ENCODE results near the gene ST6GALNAC4.

DNA sequence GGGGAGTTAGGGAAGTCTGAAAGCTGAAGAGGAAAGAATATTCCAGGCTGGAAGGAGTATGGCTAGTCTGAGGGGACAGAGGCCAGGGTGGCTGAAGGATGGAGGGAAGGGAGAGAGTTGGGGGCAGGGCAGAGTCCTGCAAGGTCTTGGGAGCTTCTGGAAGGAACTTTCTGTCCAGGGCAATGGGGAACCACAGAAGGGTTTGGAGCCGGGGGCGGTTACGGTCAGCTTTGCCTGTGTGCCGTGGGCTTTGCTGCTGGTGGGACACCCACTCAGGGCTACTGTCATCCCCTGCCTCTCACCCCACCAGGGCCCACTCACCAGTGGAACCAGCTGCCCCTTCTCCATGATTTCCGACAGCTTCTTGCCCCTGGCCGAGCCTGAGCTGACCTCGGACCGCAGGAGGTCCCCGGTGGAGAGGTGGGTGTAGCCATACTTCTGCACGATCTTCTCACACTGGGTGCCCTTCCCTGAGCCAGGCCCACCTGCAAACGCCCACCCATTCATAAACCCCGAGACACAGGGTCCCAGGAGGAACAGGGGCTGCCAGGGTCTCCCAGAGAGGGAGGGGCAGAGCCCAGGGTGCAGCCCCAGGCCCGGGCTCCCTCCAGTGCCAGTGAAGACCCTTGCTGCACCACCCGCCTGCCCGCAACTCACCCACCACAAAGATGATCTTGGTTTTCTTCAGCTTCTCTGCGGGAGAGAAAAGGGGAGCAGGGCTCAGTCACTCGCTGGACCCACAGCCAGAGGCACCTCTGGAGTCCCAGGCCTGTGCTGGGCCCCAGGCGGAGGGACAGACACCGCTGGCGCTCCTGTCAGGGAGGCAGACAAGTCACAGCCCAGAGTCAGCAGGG is 44.2 kb downstream of the ST6GALNAC4 start:
- no peak for TF ChIP-seq E2F4 (CRISPR knock-in tag; IDR thresholded peaks at IDR 0.05; ENCODE audit: borderline replicate concordance, low read depth)
- TF ChIP-seq CTCF (IDR thresholded peaks at IDR 0.05): no peak
- TF ChIP-seq ATF1 (CRISPR knock-in tag; IDR thresholded peaks at IDR 0.05): no peak

Measured in WTC11 (cell line).